Mesendoderm (in vitro differentiated cells): ENCODE measurements around the gene DNAJB8.

Experiments
- DNase-seq: peaks from one replicate; pipeline ENCODE4 v3.0.0; 2013
- H2AK5ac ChIP-seq: 2 replicates; pipeline ENCODE4 v1.6.1; 2013; ENCODE audit warnings: low read length, inconsistent platforms
- H2BK120ac ChIP-seq: 2 replicates; pipeline ENCODE4 v1.6.1; 2013; ENCODE audit warnings: low read depth, mild to moderate bottlenecking, low read length, moderate library complexity, mixed read lengths
- H2BK15ac ChIP-seq: replicated peaks from 2 replicates; pipeline ENCODE4 v1.6.1; 2013; ENCODE audit warnings: low read depth, mild to moderate bottlenecking, moderate library complexity
- H2BK5ac ChIP-seq: 2 replicates; pipeline ENCODE4 v1.6.1; 2013; ENCODE audit warnings: low read length, inconsistent platforms
- H3K18ac ChIP-seq: 2 replicates; pipeline ENCODE4 v1.6.1; 2013; ENCODE audit warnings: mild to moderate bottlenecking, low read length, mixed read lengths
- H3K23ac ChIP-seq: one replicate; pipeline ENCODE4 v1.6.1; 2013; ENCODE audit warnings: low read length
- H3K27ac ChIP-seq: 2 replicates; pipeline ENCODE4 v1.5.1; 2013; ENCODE audit warnings: low read depth, mild to moderate bottlenecking, inconsistent platforms, low read length, moderate library complexity
- H3K27me3 ChIP-seq: 2 replicates; pipeline ENCODE4 v1.6.1; 2013; ENCODE audit warnings: low read length, control low read depth, mild to moderate bottlenecking, inconsistent platforms; ENCODE audit not compliant: insufficient read depth, poor library complexity
- H3K36me3 ChIP-seq: 2 replicates; pipeline ENCODE4 v1.6.1; 2013; ENCODE audit warnings: low read length, inconsistent platforms; ENCODE audit not compliant: control insufficient read depth, insufficient read depth
- H3K4ac ChIP-seq: one replicate; pipeline ENCODE4 v1.6.1; 2013; ENCODE audit warnings: low read depth, mild to moderate bottlenecking, low read length, moderate library complexity
- H3K4me1 ChIP-seq: 2 replicates; pipeline ENCODE4 v1.6.1; 2013; ENCODE audit warnings: low read depth, low read length, inconsistent platforms; ENCODE audit not compliant: control insufficient read depth
- H3K4me2 ChIP-seq: 2 replicates; pipeline ENCODE4 v1.6.1; 2013; ENCODE audit warnings: low read length
- H3K4me3 ChIP-seq: 2 replicates; pipeline ENCODE4 v1.5.1; 2013; ENCODE audit warnings: mild to moderate bottlenecking, low read length
- H3K56ac ChIP-seq: one replicate; pipeline ENCODE4 v1.6.1; 2013; ENCODE audit warnings: low read length
- H3K79me1 ChIP-seq: 2 replicates; pipeline ENCODE4 v1.6.1; 2013; ENCODE audit warnings: low read length, inconsistent platforms
- H3K79me2 ChIP-seq: 2 replicates; pipeline ENCODE4 v1.6.1; 2013; ENCODE audit warnings: mild to moderate bottlenecking, low read length; ENCODE audit not compliant: control insufficient read depth, insufficient read depth
- H3K9ac ChIP-seq: 2 replicates; pipeline ENCODE4 v1.6.1; 2013; ENCODE audit warnings: low read length, inconsistent platforms
- H4K5ac ChIP-seq: one replicate; pipeline ENCODE4 v1.6.1; 2013; ENCODE audit warnings: low read length
- H4K8ac ChIP-seq: one replicate; pipeline ENCODE4 v1.6.1; 2013; ENCODE audit warnings: low read depth, mild to moderate bottlenecking, control low read depth, low read length, moderate library complexity
- WGBS: extraction: QIAGEN DNeasy Blood & Tissue Kit; methylation state at CpG from one replicate; pipeline ENCODE4 v1.1.7; 2013; ENCODE audit warnings: low lambda C conversion rate, missing lambda C conversion rate; ENCODE audit not compliant: insufficient coverage; ENCODE audit errors: extremely low coverage; 5-methylcytosine and 5-hydroxymethylcytosine counted together

DNAJB8 gene

GRCh38 chr3:128493570-128494366, 27.1 kb upstream of the DNAJB8 start:
- Histone ChIP-seq H3K9ac (no peak overlapping the region), H3K4me3 (no peak overlapping the region), H3K4ac (no peak overlapping the region), H3K27ac (no peak overlapping the region), H4K5ac (no peak overlapping the region), H2BK15ac (no peak overlapping the region), H2BK120ac (no peak overlapping the region), H2AK5ac (peak overlapping the region; percentile 9), H3K4me2 (no peak overlapping the region), H3K56ac (peak overlapping the region; percentile 52), H2BK5ac (no peak overlapping the region), H3K18ac (no peak overlapping the region), H3K23ac (peak overlapping the region; percentile 59), H3K79me1 (no peaks in the 10 kb centered on the region), H3K36me3 (no peaks in the 10 kb centered on the region), H4K8ac (no peak overlapping the region), H3K27me3 (peaks cover 57% of the 10 kb centered on the region), H3K4me1 (peaks cover 18% of the 10 kb centered on the region), H3K79me2 (no peaks in the 10 kb centered on the region)
- peak; percentile 46 for DNase-seq
- WGBS, result no CpG with 5 or more reads among the region's 13 CpGs

GRCh38 chr3:128492671-128493569, 26.2 kb upstream of the DNAJB8 start, which contains the start of gene GATA2:
Gene GATA2 (minus strand): TSS chr3:128493201. CDS start chr3:128487031, 6,170 bp downstream.
- Histone ChIP-seq H3K27ac (no peak within 1 kb of the TSS), H3K23ac (peak within 1 kb of the TSS; percentile 59), H3K36me3 (no peaks in the 10 kb centered on the region), H3K4ac (no peak within 1 kb of the TSS), H4K8ac (no peak within 1 kb of the TSS), H3K4me1 (peaks cover 18% of the 10 kb centered on the region), H3K4me3 (no peak within 1 kb of the TSS), H4K5ac (no peak within 1 kb of the TSS), H3K4me2 (no peak within 1 kb of the TSS), H2AK5ac (no peak within 1 kb of the TSS), H3K56ac (peak within 1 kb of the TSS; percentile 52), H3K27me3 (peaks cover 57% of the 10 kb centered on the region), H3K9ac (no peak within 1 kb of the TSS), H2BK5ac (no peak within 1 kb of the TSS), H3K18ac (no peak within 1 kb of the TSS), H2BK15ac (no peak within 1 kb of the TSS), H3K79me1 (no peaks in the 10 kb centered on the region), H3K79me2 (no peaks in the 10 kb centered on the region), H2BK120ac (no peak within 1 kb of the TSS)
- no CpG with 5 or more reads among the region's 78 CpGs for WGBS
- DNase-seq, result no peak

DNA sequence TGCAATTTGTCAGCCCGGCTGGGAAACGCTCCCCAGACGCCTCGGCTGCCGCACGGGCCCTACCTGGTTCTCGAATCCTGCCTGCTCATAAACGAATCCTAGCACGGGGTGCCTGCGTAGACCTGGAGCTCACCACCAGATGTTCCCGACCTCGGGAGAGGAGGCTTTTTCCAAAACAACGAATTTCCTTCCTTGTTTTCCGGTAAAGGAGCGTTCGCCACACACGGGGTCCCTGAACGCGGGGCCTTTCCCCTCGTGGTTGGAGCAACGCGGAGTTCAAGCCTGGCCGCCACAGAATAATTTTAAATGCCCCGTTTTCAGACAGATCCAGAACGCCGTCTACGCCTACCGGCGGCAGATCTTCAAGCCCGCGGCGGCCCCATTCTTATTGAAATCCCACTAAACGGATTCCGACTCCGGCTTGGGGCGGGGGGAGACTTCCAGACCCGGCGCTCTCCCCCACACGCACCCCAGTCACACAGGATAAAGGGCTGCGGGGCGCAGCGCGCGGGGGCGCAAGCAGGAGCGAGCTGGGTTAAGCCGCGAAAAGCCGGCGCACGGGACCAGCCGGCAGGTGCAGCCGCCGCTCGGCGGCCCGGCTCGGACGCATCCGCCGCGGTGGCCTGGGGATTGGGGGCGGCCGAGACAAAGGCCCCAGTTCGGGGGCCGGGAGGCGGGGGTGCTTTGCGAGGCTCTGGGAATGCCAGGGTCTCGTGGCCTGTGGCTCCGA, 25.4 kb upstream of the DNAJB8 start:
- no peak overlapping the region for H2BK120ac ChIP-seq
- H3K56ac ChIP-seq, result no peak overlapping the region
- H3K79me1 ChIP-seq, result no peaks in the 10 kb centered on the region
- H3K23ac ChIP-seq, result no peak overlapping the region
- H2BK5ac ChIP-seq, result no peak overlapping the region
- H3K36me3 ChIP-seq, result no peaks in the 10 kb centered on the region
- no peak overlapping the region for H3K4me2 ChIP-seq
- no peak overlapping the region for H3K4me3 ChIP-seq
- H3K27me3 ChIP-seq, result peaks cover 57% of the 10 kb centered on the region
- H3K9ac ChIP-seq, result no peak overlapping the region
- WGBS, result no CpG with 5 or more reads among the region's 70 CpGs
- H3K18ac ChIP-seq, result no peak overlapping the region
- H2BK15ac ChIP-seq, result no peak overlapping the region
- H3K79me2 ChIP-seq, result no peaks in the 10 kb centered on the region
- peaks cover 15% of the 10 kb centered on the region for H3K4me1 ChIP-seq
- no peak overlapping the region for H4K5ac ChIP-seq
- no peak overlapping the region for H3K4ac ChIP-seq
- peak; percentile 57 for DNase-seq
- H2AK5ac ChIP-seq, result no peak overlapping the region
- H3K27ac ChIP-seq, result no peak overlapping the region
- no peak overlapping the region for H4K8ac ChIP-seq

- Histone ChIP-seq H4K8ac (no peak overlapping the region), H2BK15ac (no peak overlapping the region), H3K23ac (no peak overlapping the region), H3K18ac (no peak overlapping the region), H3K4me3 (no peak overlapping the region), H3K56ac (no peak overlapping the region), H3K79me1 (no peaks in the 10 kb centered on the region), H3K36me3 (no peaks in the 10 kb centered on the region), H3K79me2 (no peaks in the 10 kb centered on the region), H2AK5ac (no peak overlapping the region), H2BK5ac (no peak overlapping the region), H2BK120ac (no peak overlapping the region), H3K4me1 (peaks cover 10% of the 10 kb centered on the region), H4K5ac (no peak overlapping the region), H3K4ac (no peak overlapping the region), H3K27me3 (peaks cover 57% of the 10 kb centered on the region), H3K4me2 (no peak overlapping the region), H3K9ac (no peak overlapping the region), H3K27ac (no peak overlapping the region)
- no peak for DNase-seq
- no CpG with 5 or more reads among the region's 19 CpGs for WGBS
Observed at GRCh38 chr3:128491691-128491940, 24.9 kb upstream of the DNAJB8 start.

GRCh38 chr3:128490915-128491690, 24.4 kb upstream of the DNAJB8 start:
- Histone ChIP-seq H3K4ac (no peak overlapping the region), H3K4me2 (peak overlapping the region; percentile 89), H3K4me3 (no peak overlapping the region), H3K27me3 (peaks cover 58% of the 10 kb centered on the region), H4K5ac (no peak overlapping the region), H3K56ac (peak overlapping the region; percentile 10), H2BK15ac (no peak overlapping the region), H2BK5ac (no peak overlapping the region), H2AK5ac (no peak overlapping the region), H2BK120ac (no peak overlapping the region), H3K18ac (no peak overlapping the region), H3K36me3 (no peaks in the 10 kb centered on the region), H3K79me2 (no peaks in the 10 kb centered on the region), H3K23ac (no peak overlapping the region), H3K9ac (peak overlapping the region; percentile 15), H3K79me1 (no peaks in the 10 kb centered on the region), H3K27ac (no peak overlapping the region), H4K8ac (no peak overlapping the region), H3K4me1 (peaks cover 10% of the 10 kb centered on the region)
- WGBS, result no CpG with 5 or more reads among the region's 23 CpGs
- DNase-seq, result peak; percentile 48
